Keratinocyte (primary cell): ENCODE measurements around the gene MICOS13. TPM values are rescaled to one million over a fixed set of nuclear protein-coding genes. Genes with fewer than 3 reads are reported as not detected.

ENCODE experiments used
- DNase-seq: peaks from one replicate; pipeline ENCODE4 v3.0.0-alpha.2; 2011; ENCODE audit warnings: low read depth, missing footprints, low spot score
- FAIRE-seq: peaks from 2 replicates; lab custom pipeline; 2011; peaks lifted over from hg19 to GRCh38; lab: Jason Lieb, UNC
- H2AFZ ChIP-seq: 2 replicates; pipeline ENCODE4 v1.6.0; 2012; ENCODE audit warnings: low read length, control low read depth, inconsistent platforms; ENCODE audit not compliant: control insufficient read depth
- H3K27ac ChIP-seq: 2 replicates; pipeline ENCODE4 v1.5.1; 2011; ENCODE audit warnings: low read length; ENCODE audit not compliant: control insufficient read depth, insufficient read depth
- H3K27me3 ChIP-seq: 3 replicates; pipeline ENCODE4 v1.6.0; 2011; ENCODE audit warnings: low read length; ENCODE audit not compliant: control insufficient read depth, insufficient read depth; ENCODE audit errors: extremely low read depth
- H3K36me3 ChIP-seq, 2 experiments: 2 replicates in 1 of 2; 3 replicates in 1 of 2; pipeline ENCODE4 v1.5.1; 2011; ENCODE audit warnings: low read length in 2 of 2, mild to moderate bottlenecking in 1 of 2; ENCODE audit not compliant: control insufficient read depth in 2 of 2, insufficient read depth in 2 of 2; ENCODE audit errors: extremely low read depth in 1 of 2
- H3K4me1 ChIP-seq: 3 replicates; pipeline ENCODE4 v1.5.1; 2011; ENCODE audit warnings: low read length; ENCODE audit not compliant: control insufficient read depth, insufficient read depth; ENCODE audit errors: extremely low read depth
- H3K4me2 ChIP-seq: 3 replicates; pipeline ENCODE4 v1.6.0; 2011; ENCODE audit warnings: low read depth, low read length; ENCODE audit not compliant: control insufficient read depth, insufficient read depth; ENCODE audit errors: extremely low read depth
- H3K4me3 ChIP-seq, 3 experiments: fragments of 200-600 bp in 1 of 3; sonication (generic) in 1 of 3; 2 replicates in 2 of 3; 3 replicates in 1 of 3; pipeline ENCODE4 v1.5.1; 2011 to 2016; ENCODE audit warnings: low read length in 3 of 3, mild to moderate bottlenecking in 3 of 3, control low read depth in 2 of 3, inconsistent platforms in 1 of 3, low read depth in 1 of 3, mixed read lengths in 1 of 3, mixed run types in 1 of 3, moderate library complexity in 1 of 3; ENCODE audit not compliant: control insufficient read depth in 2 of 3, insufficient read depth in 2 of 3; ENCODE audit errors: extremely low read depth in 1 of 3
- H3K79me2 ChIP-seq: 2 replicates; pipeline ENCODE4 v1.6.0; 2012; ENCODE audit warnings: low read length; ENCODE audit not compliant: control insufficient read depth, insufficient read depth
- H3K9ac ChIP-seq: 3 replicates; pipeline ENCODE4 v1.6.0; 2011; ENCODE audit warnings: low read length; ENCODE audit not compliant: control insufficient read depth, insufficient read depth; ENCODE audit errors: extremely low read depth
- H3K9me1 ChIP-seq: 3 replicates; pipeline ENCODE4 v1.6.0; 2011; ENCODE audit warnings: low read length; ENCODE audit not compliant: control insufficient read depth, insufficient read depth; ENCODE audit errors: extremely low read depth
- H3K9me3 ChIP-seq: 2 replicates; pipeline ENCODE4 v1.5.1; 2012; ENCODE audit warnings: low read depth, low read length; ENCODE audit not compliant: control insufficient read depth
- H4K20me1 ChIP-seq: 3 replicates; pipeline ENCODE4 v1.6.0; 2011; ENCODE audit warnings: low read length; ENCODE audit not compliant: control insufficient read depth, insufficient read depth; ENCODE audit errors: extremely low read depth
- EZH2 ChIP-seq: IDR thresholded peaks from one replicate; pipeline ENCODE4 v1.6.1; 2012; ENCODE audit warnings: inconsistent platforms, mild to moderate bottlenecking, low read length, moderate library complexity
- dilution Hi-C: fragments of 300-500 bp; cut with MboI; formaldehyde crosslinking; loops from one replicate; pipeline ENCODE4 v1.7.0; 2020; ENCODE audit warnings: low sequenced_read_pairs; ENCODE audit not compliant: extremely low pct_ligation_motif_present
- polyA plus RNA-seq, 5 experiments: library from polyadenylated mRNA; depleted of rRNA in 3 of 5; stranded (reverse) in 3 of 5; stranded (forward) in 1 of 5; unstranded in 1 of 5; fragments of >200 nt; gene quantifications; 1 replicate in 1 of 5; 2 replicates in 3 of 5; 3 replicates in 1 of 5; pipeline versions ENCODE4 v1.2.1 to v1.2.3, GENCODE V29; 2011 to 2012; ENCODE audit warnings: missing spikeins in 2 of 5, low read depth in 1 of 5, low replicate concordance in 1 of 5
- TF ChIP-seq, protein P1 (sequence below), 3 experiments: IDR thresholded peaks in 1 of 3; conservative IDR thresholded peaks in 1 of 3; optimal IDR thresholded peaks in 1 of 3; 2 replicates in 2 of 3; 3 replicates in 1 of 3; pipeline versions ENCODE3 to v1.5.1; 2011; ENCODE audit warnings: low read length in 3 of 3, mild to moderate bottlenecking in 3 of 3, moderate library complexity in 2 of 3, control low read depth in 1 of 3, inconsistent platforms in 1 of 3; ENCODE audit not compliant: insufficient read depth in 2 of 3; ENCODE audit errors: extremely low read depth in 1 of 3

The MICOS13 gene
- polyA plus RNA-seq, 1 donor (not counting 4 experiments of a cell fraction or from before 2014, with no cell fraction given) = 35.2 TPM

- peaks cover 19 to 55% of the 10 kb centered on the region in 2 experiments for H3K36me3 ChIP-seq
- no peak for FAIRE-seq
These were observed 51.9 kb downstream of the MICOS13 start for GRCh38 chr19:5628461-5628860.

More at GRCh38 chr19:5628461-5628860, 51.9 kb downstream of the MICOS13 start:
- Histone ChIP-seq H4K20me1 (peaks cover 43% of the 10 kb centered on the region), H3K9ac (no peak overlapping the region), H3K79me2 (peaks cover 98% of the 10 kb centered on the region), H3K27me3 (no peaks in the 10 kb centered on the region), H3K4me3 (no peak overlapping the region), H3K4me2 (no peak overlapping the region), H3K27ac (no peak overlapping the region), H3K9me1 (no peaks in the 10 kb centered on the region), H2AFZ (no peak overlapping the region), H3K9me3 (no peaks in the 10 kb centered on the region), H3K4me1 (peaks cover 13% of the 10 kb centered on the region)
- dilution Hi-C loops = no loop called here
- TF ChIP-seq, protein P1, sequence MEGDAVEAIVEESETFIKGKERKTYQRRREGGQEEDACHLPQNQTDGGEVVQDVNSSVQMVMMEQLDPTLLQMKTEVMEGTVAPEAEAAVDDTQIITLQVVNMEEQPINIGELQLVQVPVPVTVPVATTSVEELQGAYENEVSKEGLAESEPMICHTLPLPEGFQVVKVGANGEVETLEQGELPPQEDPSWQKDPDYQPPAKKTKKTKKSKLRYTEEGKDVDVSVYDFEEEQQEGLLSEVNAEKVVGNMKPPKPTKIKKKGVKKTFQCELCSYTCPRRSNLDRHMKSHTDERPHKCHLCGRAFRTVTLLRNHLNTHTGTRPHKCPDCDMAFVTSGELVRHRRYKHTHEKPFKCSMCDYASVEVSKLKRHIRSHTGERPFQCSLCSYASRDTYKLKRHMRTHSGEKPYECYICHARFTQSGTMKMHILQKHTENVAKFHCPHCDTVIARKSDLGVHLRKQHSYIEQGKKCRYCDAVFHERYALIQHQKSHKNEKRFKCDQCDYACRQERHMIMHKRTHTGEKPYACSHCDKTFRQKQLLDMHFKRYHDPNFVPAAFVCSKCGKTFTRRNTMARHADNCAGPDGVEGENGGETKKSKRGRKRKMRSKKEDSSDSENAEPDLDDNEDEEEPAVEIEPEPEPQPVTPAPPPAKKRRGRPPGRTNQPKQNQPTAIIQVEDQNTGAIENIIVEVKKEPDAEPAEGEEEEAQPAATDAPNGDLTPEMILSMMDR (optimal IDR thresholded peaks at IDR 0.05 in 1 of 3, IDR thresholded peaks at IDR 0.05 in 1 of 3, conservative IDR thresholded peaks at IDR 0.05 in 1 of 3; ENCODE audit: extremely low read depth in 1 of 3, insufficient read depth in 2 of 3, low read length in 3 of 3) = no peak
- no peak for TF ChIP-seq EZH2
- DNase-seq = no peak

Other genes starting within 250 kb of the MICOS13 start
- gene ZNRF4, start 225.1 kb downstream of the MICOS13 start, polyA plus RNA-seq = not detected in 3 replicates
- 5.6 to 20.3 TPM (median 9.7 TPM) in 3 replicates for gene TINCR, start 112.6 kb downstream of the MICOS13 start, polyA plus RNA-seq
- gene SAFB2, start 57.7 kb downstream of the MICOS13 start, polyA plus RNA-seq = 8.0 to 17.5 TPM (median 15.3 TPM) in 3 replicates
- gene SAFB, start 57.4 kb downstream of the MICOS13 start, polyA plus RNA-seq = 13.2 to 35.5 TPM (median 34.0 TPM) in 3 replicates
- 3.3 to 9.1 TPM (median 3.7 TPM) in 3 replicates for gene HSD11B1L, start 511 bp upstream of the MICOS13 start, polyA plus RNA-seq
- gene RPL36, start 9.8 kb upstream of the MICOS13 start, polyA plus RNA-seq = 562 to 1,236 TPM (median 636 TPM) in 3 replicates
- 24.2 to 29.6 TPM (median 27.7 TPM) in 3 replicates for gene LONP1, start 39.6 kb upstream of the MICOS13 start, polyA plus RNA-seq
- not detected in 3 replicates for gene CATSPERD, start 40.1 kb upstream of the MICOS13 start, polyA plus RNA-seq
- gene PRR22, start 104.2 kb upstream of the MICOS13 start, polyA plus RNA-seq = 0.55 to 1.4 TPM (median 0.76 TPM) in 3 replicates
- gene DUS3L, start 110.6 kb upstream of the MICOS13 start, polyA plus RNA-seq = 12.0 to 14.9 TPM (median 14.2 TPM) in 3 replicates
- gene NRTN, start 124.6 kb upstream of the MICOS13 start, polyA plus RNA-seq = not detected in 3 replicates
- gene FUT6, start 159.2 kb upstream of the MICOS13 start, polyA plus RNA-seq = not detected in 3 replicates
- 2.6 to 3.0 TPM (median 2.9 TPM) in 3 replicates for gene FUT3, start 170.9 kb upstream of the MICOS13 start, polyA plus RNA-seq
- 0.03 TPM in 1 of 3 replicates, not detected in the others for gene FUT5, start 190.0 kb upstream of the MICOS13 start, polyA plus RNA-seq
- 122 to 323 TPM (median 217 TPM) in 3 replicates for gene NDUFA11, start 223.3 kb upstream of the MICOS13 start, polyA plus RNA-seq
- 2.1 to 3.0 TPM (median 2.2 TPM) in 3 replicates for gene VMAC, start 224.4 kb upstream of the MICOS13 start, polyA plus RNA-seq
- 1.6 to 3.6 TPM (median 2.7 TPM) in 3 replicates for gene CAPS, start 233.7 kb upstream of the MICOS13 start, polyA plus RNA-seq